Hindlimb muscle (tissue), 1 donor: Measurements from ENCODE around the gene AIDA. TPM values are rescaled to one million over a fixed set of nuclear protein-coding genes. Genes with fewer than 3 reads are reported as not detected.
A peak's percentile ranks its signal among the peaks of the same experiment; 100 is the strongest.
"Not testable (repeated sequence)": the region's sequence is repeated elsewhere in the genome, so short reads cannot be mapped to it uniquely, and the experiment has no call there.

ENCODE experiments used
- DNase-seq: peaks from one replicate; pipeline ENCODE4 v3.0.0-alpha.2; 2013
- polyA plus RNA-seq: library from polyadenylated mRNA; unstranded; fragments of 120-200 nt; gene quantifications from one replicate; pipeline ENCODE4 v1.2.1, GENCODE V29; 2013; ENCODE audit not compliant: insufficient read length

The AIDA gene
- polyA plus RNA-seq, result 47.9 TPM

- peak; percentile 92 for DNase-seq
Measured at GRCh38 chr1:222712253-222713090, at the start of gene AIDA, which contains the start of gene BROX. Gene AIDA, minus strand, starts transcription at chr1:222712491. Its CDS starts 174 bp downstream, at chr1:222712317. Gene BROX, plus strand, starts transcription at chr1:222712564. Its CDS starts 3,136 bp downstream, at chr1:222715700.

GRCh38 chr1:222761083-222761482 is 48.8 kb upstream of the AIDA start:
- no peak for DNase-seq

GRCh38 chr1:222759451-222760035 is 47.3 kb upstream of the AIDA start:
- DNase-seq, result no peak

- DNase-seq, result peak; percentile 43
Measured at GRCh38 chr1:222757646-222758268, 45.5 kb upstream of the AIDA start.

DNA sequence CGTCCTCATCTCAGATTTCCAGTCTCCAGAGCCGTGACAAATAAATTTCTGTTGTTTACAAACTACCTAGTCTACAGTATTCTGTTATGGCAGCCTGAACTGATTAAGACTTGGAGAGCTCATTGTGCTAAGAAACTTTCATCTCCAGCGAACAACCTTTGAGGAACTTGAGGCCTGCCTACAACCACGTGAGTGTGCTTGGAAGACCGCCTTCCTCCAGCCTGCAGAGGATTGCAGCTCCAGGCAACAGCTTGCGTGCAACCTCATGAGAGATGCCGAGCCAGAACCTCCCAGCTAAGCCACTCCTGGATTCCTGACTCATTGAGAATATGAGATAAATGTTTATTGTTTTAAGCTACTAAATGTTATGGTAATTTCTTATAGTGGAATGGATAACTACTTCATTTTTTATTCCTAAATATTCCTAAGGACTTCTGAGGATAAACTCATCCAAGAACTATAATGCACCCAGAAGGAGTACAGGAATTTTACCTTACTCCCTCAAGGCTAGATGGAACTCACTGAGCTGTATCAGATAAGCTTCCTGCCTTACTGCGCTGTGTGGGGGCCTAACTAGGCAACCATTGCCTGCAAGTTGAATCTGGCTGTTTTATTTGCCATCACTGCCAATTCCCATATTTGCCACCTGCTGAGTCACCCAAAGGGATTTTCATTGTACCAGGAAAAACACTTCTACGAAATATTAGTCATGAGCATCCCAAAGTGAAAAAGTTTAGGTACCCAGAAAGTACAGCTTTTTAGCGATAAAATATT is 42.3 kb upstream of the AIDA start:
- peak; percentile 74 for DNase-seq

- DNase-seq, result no peak
Measured at GRCh38 chr1:222751255-222751654, 39.0 kb upstream of the AIDA start.

GRCh38 chr1:222750651-222751050 is 38.4 kb upstream of the AIDA start:
- DNase-seq, result no peak

- DNase-seq, result no peak
Measured at GRCh38 chr1:222749927-222750326, 37.6 kb upstream of the AIDA start.

DNA sequence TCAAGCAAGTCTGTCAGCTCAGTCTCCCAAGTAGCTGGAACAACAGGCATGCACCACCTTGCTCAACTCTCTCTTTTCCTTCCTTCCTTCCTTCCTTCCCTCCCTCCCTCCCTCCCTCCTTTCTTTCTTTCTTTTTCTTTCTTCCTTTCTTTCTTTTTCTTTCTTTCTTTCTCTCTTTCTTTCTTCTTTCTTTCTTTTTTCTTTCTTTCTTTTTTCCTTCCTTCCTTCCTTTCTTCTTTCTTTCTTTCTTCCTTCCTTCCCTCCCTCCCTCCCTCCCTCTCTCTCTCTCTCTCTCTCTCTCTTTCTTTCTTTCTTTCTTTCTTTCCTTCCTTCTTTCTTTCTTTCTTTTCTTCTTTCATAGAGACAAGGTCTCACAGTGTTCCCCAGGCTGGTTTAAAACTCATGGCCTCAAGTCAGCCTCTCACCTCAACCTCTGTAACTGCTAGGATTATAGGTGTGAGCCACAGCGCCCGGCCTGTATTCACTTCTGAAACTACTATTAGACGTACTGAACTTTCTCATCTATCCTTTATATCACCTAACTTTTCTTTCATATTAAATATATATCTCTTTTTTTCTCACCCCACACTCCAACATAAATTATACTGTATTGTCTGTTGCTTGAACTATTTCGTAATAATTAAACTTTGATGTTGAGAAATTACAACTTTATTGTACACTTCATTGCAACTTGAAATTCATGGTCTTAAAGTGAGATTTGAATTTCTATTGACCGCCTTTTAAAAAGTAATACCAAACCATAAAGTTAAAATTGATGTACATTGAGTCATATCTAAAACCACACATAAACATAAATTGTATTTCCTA is 29.6 kb upstream of the AIDA start:
- DNase-seq, result not testable (repeated sequence)

DNA sequence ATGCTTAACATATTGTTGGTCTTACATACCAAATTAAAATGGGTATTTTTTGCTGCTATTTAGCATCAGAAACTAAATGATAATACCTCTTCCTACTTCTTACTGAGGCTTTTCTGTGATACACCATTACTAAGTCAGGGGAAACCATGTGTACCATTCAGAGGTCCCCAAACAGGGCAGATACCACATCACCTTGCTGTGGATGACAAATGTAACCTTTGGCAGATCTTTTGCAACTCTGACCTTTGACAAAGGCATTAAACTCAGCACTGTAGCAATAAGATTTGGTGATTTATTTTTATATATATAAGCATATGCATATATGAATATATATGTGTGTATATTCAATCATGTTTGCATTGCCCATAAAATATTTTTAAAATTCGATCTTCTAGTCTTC is 27.6 kb upstream of the AIDA start:
- no peak for DNase-seq

DNA sequence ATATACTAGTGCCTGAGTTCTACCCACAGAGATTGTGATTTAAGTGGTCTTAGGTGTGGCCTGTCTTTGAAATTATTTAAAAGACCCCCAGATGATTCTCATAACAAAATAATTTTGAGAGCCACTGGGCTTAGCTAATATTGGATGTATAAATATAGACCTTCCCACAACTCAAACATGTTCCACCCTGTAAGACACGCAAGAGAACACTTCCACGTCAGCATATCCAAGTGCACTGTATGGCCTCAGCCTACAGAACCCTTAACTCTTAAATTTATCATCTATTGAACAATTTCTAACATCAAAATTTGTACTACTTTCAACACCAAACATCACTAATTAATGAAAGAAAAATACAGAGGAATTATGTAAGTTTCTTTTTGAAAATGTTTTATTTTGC is 27.2 kb upstream of the AIDA start:
- no peak for DNase-seq

- no peak for DNase-seq
Measured at GRCh38 chr1:222736972-222737371, 24.7 kb upstream of the AIDA start, which contains the start of gene FAM177B. Gene FAM177B, plus strand, starts transcription at chr1:222737202. Its CDS starts 9,344 bp downstream, at chr1:222746546.

DNA sequence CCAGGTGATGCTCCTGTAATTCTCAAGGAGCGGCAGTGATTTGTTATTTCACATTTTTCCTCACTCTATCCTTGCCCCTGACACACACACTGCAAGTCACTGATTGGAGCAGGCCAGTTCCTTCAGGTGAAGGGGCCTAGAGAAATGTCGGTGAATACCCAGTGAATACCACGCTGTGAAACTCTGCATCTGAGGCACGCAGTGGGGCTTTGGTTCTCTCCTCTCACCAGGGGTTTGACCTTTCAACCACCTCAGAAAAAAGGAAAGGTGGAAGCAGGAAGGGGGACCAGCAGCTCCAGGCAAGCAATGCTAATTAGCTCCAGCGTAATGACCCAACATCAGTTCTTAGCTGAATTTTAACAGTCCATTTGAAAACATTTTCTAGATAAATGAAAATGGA is 24.2 kb upstream of the AIDA start:
- no peak for DNase-seq

- DNase-seq, result no peak
Measured at GRCh38 chr1:222734740-222735139, 22.4 kb upstream of the AIDA start.

- no peak for DNase-seq
Measured at GRCh38 chr1:222732216-222733159, 20.2 kb upstream of the AIDA start.

GRCh38 chr1:222730866-222731265 is 18.6 kb upstream of the AIDA start:
- no peak for DNase-seq

DNA sequence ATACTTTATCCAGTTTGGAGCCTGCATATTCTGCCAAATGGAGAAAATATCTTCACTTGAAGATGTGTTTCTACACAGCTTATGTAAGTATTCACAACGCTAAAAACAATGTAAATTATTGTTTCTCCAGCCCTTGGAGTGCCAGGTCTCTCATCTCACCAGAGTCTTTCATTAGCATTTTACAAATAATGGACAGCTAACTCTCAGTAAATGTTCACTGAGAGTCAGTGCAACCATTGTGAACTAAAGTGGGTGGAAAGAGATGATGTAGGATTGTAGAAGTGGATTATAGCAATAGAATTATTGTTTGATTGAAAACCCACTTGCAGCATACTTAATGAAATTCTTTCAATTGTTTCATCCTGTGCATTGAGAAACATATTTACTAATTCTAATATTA is 16.5 kb upstream of the AIDA start:
- DNase-seq, result no peak

DNA sequence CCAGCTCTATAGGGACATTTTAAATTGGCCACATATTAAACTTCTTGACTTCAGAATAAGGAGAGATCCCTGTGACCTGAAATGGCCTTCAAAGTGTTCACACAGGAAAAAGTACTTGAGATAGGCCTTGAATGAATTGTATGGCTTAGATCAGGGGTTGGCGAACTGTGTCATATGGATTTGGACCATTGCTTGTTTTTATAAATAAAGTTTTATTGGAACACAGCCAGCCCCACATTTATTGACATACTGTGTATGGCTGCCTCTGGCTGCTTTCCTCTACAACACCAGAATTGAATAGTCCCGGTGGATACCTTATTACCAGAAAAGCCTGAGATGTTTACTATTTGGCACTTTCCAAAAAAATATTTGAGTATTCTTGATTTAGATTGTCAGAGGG is 4.1 kb upstream of the AIDA start:
- no peak for DNase-seq

DNA sequence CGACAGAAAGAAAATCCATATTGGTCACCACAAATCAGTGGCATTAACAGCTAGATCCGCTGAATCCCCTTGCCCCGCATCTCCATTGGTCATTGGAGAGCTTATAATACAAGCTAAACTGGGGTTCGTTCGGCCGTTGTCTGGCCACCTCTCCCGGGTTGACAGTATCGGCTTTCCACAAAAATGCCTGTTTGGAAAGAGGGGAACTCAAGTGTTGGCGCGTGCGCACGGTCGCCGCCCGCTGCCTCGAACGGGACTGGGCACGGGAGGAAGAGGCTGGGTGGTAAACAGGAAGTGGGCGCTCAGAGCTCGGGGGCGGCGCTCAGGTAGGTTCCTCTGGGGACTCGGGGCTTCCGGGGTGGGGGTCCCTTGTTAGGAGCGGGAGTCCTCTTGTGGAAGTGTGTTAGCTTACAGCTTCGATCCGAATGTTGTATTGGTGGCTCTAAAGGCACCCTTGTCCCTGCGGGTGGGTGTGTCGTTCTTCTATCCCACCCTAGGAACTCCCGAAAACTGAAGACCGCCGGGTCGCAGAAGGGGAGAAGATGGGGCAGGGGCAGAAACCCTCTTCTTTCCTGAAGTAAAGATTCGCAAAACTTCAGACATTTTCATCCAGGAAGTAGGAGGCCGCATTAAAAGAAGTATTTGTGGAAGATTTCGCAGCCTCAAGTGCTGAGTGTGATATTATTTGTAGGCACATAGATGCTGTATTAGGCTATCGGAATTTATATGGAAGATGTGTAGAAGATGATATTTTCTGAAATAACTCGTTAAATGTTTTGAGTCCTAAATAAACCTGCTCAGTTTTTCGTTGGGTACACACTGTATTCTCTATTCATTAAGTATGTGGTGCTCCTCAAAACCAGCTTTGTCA is 1.0 kb upstream of the AIDA start:
- peak; percentile 96 for DNase-seq
